SW 1271 (cell line): Measurements from ENCODE around the gene ARHGAP9.

Experiments used
- DNase-seq, 2 experiments: peaks; one replicate each; lab custom pipeline; 2025; lab: John Stamatoyannopoulos, UW

The ARHGAP9 gene

DNA sequence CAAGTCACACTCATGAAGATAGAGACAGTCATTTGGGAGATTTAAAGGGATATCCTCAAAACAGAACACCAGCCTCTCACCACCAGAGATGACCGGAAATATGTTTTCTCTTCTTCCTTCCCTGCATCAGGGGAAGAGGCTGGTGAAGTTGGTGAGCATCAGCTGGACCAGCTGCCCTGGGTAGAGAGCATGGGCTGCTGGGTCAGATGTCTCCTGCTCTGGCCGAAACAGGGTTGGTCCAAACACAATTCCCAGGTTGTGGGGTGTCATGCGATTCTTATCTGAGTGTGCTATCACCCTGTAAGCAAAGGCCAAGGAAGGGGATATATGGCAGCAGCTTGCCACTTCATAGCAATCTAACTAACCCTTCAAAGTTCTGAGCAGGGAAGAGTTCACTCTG, 7.3 kb downstream of the ARHGAP9 start:
- DNase-seq: no peak

DNA sequence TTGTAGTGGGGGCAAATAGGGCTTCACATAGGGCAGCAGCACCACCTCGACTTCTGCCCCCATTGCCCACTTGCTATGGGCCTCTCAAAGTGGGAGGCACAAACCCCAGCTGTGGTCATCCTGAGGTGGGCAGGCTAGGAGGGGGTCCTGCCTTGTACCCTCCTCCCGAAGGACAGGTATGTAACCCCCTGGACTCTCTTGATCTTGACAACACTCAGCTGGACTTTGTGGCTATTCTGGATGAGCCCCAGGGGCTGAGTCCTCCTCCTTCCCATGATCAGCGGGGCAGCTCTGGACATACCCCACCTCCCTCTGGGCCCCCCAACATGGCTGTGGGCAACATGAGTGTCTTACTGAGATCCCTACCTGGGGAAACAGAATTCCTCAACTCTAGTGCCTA, 8.0 kb downstream of the ARHGAP9 start:
- no peak for DNase-seq

DNA sequence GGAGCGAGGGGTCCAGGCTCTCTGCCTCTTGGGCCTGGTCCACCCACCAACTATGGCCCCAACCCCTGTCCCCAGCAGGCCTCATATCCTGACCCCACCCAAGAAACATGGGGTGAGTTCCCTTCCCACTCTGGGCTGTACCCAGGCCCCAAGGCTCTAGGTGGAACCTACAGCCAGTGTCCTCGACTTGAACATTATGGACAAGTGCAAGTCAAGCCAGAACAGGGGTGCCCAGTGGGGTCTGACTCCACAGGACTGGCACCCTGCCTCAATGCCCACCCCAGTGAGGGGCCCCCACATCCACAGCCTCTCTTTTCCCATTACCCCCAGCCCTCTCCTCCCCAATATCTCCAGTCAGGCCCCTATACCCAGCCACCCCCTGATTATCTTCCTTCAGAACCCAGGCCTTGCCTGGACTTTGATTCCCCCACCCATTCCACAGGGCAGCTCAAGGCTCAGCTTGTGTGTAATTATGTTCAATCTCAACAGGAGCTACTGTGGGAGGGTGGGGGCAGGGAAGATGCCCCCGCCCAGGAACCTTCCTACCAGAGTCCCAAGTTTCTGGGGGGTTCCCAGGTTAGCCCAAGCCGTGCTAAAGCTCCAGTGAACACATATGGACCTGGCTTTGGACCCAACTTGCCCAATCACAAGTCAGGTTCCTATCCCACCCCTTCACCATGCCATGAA, 8.6 kb downstream of the ARHGAP9 start:
- DNase-seq: no peak

DNA sequence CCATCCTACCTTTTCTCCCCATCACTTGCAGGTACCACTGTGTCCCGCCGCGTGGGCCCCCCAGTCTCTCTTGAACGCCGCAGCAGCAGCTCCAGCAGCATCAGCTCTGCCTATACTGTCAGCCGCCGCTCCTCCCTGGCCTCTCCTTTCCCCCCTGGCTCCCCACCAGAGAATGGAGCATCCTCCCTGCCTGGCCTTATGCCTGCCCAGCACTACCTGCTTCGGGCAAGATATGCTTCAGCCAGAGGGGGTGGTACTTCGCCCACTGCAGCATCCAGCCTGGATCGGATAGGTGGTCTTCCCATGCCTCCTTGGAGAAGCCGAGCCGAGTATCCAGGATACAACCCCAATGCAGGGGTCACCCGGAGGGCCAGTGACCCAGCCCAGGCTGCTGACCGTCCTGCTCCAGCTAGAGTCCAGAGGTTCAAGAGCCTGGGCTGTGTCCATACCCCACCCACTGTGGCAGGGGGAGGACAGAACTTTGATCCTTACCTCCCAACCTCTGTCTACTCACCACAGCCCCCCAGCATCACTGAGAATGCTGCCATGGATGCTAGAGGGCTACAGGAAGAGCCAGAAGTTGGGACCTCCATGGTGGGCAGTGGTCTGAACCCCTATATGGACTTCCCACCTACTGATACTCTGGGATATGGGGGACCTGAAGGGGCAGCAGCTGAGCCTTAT, 9.2 kb downstream of the ARHGAP9 start:
- DNase-seq: no peak

DNA sequence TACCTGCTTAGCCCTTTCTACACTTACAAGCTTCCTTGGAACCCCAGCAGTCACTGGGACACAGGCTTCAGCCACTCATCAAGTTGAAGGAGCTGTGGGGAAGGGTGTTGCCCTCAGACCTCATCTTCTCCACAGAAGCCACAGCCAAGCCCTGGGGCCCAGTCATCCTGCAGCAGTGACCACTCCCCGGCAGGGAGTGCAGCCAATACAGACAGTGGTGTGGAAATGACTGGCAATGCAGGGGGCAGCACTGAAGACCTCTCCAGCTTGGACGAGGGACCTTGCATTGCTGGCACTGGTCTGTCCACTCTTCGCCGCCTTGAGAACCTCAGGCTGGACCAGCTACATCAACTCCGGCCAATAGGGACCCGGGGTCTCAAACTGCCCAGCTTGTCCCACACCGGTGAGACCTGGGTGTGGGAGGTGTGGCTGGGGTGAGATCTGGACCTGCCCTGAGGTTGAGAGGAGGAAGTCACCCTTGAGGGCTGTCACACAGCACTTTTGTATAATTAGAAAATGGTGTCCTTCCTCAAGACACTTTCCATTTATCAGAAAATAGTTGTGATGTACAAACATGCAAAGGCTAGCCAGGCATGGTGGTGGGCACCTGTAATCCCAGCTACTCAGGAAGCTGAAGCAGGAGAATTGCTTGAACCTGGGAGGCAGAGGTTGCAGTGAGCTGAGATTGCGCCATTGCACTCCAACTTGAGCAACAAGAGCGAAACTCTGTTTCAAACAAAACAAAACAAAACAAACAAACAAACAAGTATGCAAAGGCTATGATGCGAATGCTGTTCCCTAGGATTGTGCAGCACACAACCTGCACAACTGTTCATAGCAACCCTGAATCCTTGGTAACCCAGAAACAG, 10.1 kb downstream of the ARHGAP9 start:
- DNase-seq: no peak

DNA sequence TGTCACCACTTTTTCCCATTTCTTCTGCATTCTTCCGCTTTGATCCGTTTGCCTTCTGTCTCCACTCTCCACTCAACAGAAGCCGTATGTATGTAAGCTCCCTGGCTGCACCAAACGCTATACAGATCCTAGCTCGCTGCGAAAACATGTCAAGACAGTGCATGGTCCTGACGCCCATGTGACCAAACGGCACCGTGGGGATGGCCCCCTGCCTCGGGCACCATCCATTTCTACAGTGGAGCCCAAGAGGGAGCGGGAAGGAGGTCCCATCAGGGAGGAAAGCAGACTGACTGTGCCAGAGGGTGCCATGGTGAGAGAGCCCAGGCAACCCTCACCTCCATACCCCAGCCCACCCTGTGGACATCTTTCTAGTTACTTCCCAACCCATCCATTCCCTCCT, 11.8 kb downstream of the ARHGAP9 start:
- no peak for DNase-seq

DNA sequence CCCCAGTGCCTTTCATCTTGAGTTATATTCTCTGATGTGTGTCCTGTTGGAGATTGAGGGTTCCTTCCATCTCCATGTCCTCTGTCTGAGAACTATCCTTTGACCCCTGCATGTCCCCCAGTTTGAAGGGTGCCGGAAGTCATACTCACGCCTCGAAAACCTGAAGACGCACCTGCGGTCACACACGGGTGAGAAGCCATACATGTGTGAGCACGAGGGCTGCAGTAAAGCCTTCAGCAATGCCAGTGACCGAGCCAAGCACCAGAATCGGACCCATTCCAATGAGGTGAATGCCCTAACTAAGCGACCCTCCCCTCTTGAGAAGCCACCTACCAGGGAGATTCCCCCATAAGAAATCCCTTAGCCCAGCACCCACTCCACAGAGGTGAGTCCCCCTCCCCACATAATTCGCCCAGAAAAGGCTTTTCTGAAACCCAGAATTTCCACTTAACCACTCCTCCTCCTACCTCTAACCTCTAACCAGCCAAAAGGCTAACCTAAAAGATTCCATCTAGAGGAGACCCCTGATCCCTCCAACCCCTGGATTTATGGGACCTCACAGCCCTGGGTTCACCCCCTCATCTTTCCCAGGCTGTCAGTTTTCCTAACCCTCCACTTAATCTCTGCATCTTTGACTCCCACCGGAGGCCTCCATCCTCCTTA, 12.3 kb downstream of the ARHGAP9 start:
- no peak for DNase-seq

DNA sequence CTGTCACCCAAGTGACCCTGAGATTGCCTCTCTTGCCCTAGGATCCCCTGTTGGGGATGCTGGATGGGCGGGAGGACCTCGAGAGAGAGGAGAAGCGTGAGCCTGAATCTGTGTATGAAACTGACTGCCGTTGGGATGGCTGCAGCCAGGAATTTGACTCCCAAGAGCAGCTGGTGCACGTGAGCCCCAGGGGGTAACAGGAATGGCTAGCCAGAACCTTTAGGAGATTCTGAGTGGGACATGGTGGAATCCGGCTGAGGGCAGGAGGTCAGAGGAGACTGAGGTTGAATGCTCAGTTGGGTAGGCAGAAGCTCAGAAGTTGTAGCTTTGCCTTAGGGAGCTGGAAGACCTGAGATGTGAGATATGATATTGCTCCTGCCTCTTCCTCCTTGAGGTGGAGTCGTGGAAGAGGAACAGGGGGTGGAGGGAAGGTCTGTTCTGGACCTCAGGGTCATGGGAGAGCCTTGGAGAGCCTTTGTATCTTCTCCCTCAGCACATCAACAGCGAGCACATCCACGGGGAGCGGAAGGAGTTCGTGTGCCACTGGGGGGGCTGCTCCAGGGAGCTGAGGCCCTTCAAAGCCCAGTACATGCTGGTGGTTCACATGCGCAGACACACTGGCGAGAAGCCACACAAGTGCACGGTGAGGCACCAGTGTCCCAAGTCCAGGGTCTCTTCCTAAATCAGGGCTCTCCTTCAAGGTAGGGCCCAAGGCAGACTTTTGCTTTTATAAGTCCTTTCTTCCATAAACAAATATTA, 13.7 kb downstream of the ARHGAP9 start:
- no peak for DNase-seq

DNA sequence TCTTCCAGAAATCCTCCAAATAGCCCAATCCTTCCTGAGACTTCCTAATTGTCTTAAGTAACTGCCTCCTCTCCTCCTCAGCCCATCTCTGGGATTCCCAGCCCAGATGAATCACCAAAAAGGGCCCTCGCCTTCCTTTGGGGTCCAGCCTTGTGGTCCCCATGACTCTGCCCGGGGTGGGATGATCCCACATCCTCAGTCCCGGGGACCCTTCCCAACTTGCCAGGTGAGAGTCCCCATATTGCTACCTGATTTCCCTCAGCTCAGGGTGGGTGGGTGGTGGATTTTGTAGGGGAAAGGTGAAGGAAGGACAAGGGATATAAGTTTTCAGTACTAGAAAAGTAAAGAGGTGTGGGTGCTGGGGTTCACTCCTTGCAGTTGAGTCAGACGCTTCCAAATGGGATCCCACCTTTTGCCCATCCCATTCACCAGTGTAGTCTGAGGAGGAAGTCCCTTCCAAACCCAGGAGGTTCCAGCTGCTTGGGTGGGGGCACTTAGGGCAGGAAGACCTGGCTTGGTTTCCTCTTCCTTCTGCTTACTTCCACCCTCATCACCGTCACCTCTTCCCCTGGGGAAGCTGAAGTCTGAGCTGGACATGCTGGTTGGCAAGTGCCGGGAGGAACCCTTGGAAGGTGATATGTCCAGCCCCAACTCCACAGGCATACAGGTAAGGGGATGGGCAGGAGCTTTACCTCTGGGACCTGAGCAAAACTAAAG, 14.5 kb downstream of the ARHGAP9 start:
- no peak for DNase-seq

DNA sequence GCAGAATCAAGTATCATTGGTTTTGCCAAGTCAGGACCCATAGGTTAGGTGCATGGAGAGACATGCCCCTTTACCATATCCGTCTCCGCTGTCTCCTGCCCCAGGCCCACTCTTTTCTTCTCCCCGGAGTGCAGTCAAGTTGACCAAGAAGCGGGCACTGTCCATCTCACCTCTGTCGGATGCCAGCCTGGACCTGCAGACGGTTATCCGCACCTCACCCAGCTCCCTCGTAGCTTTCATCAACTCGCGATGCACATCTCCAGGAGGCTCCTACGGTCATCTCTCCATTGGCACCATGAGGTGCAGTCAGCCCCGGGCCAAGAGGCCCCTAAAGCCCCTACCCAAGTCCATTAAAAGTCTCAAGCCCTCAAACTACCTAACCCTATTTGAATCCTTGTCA, 15.1 kb downstream of the ARHGAP9 start:
- DNase-seq: no peak

DNA sequence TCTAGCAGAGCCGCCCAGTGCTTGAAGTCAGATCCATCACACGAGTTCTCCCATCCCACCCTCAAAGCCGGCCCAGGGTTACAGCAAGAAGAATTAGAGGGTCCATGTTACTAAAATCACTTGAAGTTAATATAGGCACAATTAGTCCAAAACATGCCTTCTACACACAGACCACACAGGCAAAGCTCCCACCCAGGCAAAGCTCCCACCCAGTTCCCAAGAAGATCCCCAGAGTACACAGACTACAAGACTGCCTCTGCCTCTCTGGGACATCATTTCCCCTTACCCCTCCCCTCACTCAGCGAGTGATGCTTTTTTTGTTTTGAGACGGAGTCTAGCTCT, 16.8 kb downstream of the ARHGAP9 start:
- DNase-seq: no peak

DNA sequence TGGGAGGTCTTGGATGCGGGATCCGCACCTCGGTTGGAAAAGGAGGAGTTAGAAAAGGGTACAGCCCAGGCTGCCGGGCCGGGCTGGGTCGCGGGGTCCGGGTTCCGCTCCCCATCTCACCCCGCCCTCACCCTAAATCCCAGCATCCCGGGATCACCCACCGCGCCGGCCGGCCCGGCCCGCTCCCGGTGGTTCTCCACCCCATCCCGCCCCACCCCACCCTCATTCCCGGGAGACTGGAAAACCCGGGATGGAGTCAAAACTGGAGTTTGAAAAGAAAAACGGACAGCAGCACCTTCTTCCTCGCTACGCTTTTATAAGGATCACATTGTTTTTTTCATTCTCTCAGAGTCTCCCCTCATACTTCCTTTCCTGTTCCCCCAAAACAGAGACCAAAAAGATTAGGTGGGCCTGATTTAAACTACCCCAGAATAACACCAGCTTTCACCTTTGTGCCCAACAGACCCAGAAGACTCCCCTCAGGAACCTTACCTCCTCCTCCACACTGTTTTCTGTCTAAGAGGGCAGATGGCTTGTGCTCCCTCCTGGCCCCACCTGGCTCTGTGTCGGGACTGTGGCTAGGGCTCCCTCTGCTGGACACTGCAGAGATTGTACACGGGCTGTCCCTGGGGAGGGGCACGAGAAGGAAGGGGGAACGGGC, 17.3 kb downstream of the ARHGAP9 start:
- peak; percentile 86 to 94 for DNase-seq

DNA sequence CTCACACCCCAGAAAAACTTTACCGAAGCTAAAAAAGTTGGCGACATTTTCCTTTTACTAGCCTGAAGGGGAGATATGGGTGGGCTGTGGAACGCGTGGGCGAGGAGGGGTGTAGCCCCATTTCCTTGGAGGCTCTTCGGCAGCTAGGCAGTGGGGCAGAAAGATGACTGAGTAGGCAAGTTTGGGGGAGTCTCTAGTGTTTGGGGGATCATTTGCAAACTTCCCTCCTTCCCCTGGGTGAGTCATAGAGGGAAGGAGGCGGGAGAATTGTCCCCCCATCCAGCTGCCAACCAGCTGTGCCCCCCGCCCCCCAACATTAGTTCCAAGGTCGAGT, 17.8 kb downstream of the ARHGAP9 start:
- no peak for DNase-seq

DNA sequence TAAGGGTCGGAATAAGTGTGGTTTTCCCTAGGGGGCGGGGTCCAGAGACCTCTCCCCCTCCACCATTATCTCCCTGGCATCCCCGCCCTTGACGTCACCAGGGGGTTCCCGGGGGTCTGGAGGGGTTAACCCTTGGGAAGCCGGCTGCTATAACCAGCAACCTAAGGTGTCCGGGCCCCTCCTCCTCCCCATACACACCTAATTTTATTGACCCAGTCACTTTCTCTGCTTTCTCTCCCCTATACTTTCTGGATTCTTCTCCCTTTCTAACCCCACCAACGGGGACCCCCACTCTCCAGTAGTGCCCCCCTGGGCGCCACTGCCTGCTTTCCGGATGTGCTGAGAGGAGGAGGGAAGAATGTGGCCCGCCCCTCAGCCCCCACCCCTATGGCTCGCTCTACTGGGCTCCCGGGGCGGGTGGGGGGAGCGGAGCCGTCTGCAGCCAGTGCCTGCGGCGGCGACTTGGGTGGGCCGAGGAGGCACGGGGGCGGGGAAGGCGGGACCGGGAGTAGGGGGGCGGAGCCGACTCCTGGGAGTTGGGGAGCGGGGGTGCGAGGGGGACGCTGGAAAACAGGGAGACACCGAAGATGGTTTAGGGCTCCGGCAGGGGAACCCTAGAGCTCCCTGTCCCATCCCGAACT, 18.3 kb downstream of the ARHGAP9 start:
- DNase-seq: peak in 1 of 2 experiments; percentile 34

DNA sequence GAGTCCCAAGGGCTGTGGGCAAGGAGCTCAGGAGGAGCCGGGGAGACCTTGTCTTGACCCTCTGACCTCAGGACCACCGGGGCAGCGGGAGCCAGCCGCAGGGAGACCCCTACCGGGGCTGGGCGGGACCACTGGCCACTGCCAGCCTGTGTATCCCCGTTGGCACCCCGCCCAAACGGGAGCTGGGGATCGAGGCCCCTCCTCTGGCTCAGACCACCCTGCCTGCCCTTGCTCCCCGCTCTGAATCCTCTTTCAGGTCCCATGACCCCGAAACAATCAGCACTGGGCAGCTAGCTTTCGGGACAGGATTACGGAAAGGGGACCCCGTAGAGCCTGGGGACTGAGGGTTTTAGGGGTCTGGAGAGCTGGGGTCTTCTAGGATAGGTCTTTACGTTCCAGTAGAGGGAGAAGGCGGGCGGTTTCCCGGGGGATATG, 18.8 kb downstream of the ARHGAP9 start:
- DNase-seq: no peak

DNA sequence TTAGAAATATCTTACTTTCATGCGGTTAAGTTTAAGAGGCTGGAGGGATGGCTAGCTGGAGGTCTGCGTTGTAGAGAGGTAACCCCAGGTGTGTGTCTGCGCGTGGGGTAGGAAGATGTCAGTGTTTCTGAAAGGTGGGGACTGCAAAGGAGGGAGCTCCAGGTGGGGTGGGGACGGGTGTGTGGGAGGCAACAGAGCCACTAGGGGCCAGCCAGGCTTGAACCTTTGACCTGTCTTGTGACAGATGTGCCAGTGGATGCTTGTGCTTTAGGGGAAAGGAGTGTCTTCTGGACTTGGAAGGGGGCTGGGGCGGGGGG, 19.2 kb downstream of the ARHGAP9 start:
- DNase-seq: peak in 1 of 2 experiments; percentile 20

DNA sequence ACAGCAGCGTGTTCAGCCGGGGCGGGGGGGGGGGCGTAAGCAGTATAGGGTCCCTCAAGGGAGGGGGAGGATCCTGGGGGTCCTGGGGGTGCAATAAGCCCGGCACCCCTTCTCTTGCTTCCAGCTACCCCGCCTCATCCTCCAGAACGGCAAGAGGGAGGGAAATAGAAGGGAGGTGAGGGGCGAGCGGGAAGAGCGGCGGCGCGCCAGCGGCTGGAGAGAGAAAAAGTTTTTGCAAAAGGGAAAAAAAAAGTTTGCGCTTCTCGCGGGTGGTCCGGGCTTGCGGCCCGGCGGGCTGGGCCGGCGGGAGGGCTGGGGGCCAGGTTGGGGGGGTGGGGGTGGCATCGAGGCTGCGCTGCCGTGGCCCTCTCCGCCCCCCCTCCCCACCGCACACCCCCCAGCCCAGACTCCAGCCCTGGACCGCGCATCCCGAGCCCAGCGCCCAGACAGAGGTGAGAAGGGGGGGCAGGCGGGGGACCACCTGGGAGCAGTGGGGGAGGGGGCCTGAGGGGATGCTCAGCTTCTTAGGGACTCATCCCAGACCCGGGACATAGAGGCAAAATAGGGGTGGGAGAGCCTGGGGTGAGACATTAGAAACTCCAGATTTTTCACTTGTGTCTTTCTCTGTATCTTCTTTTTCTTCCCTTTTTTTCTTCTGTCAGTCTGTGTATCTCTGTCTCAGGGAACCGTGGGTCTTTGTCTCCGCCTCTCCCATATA, 19.8 kb downstream of the ARHGAP9 start, which contains the start of gene GLI1:
Gene GLI1 (plus strand): TSS at position 36 of the 718 bp plus-strand sequence. CDS start 3,907 bp downstream, outside the sequence.
- DNase-seq: peak in 1 of 2 experiments; percentile 58

DNA sequence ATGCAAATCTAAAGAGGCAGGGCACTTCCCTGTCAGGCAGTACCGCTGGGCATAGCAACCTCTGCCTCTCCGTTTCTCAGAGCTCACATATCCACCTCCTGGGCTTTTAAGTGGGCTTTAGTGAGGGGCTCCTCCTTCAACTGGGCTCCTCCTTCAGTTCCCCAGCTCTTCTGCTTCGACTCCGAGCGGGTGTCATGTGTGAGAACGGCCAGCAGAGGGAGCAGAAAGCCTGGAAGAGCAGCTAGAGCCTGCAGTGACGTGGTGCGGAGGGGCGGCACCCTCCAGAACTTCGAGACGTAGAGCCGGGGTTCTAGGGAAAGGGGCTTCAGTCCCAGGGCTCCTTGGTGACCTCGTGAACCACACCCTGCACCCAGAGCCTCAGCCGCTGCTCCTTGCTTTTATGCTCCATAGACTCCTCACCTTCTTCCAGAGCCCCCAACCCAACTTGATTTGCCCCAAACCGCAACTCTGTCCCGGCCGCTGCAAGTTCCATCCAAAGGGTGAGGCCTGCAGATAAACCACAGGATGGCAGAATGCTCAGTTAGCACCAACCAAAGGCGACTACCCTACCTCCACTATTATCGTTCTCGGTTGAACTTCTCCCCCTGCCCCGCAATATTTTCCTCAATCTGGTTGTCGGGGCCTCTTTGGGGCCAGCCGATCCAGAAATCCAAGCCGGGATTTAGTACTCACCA, 20.5 kb downstream of the ARHGAP9 start:
- peak; percentile 83 to 94 for DNase-seq

DNA sequence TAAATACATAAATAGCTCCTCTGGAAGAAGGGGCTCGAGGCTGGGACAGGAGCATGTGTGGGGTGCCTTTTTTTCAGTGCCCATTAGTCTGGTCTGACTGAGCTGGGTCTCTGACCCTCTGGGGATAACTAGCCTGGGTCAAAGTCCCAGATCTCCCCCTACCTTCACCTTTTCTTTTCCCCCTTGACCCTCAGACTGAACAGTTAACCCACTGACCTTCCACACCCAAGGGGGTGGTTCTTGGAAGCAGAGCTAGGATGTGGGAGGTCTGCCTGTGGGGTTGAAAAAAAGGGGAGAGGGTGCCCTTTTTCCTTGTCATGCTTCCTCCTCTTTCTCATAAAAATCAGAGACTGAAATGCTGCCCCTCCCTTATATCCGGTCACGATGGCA, 21.0 kb downstream of the ARHGAP9 start:
- DNase-seq: no peak
